Hematopoietic multipotent progenitor cell treated with erythropoietin and hydrocortisone succinate and interleukin-3 and kit ligand, for 6 days (in vitro differentiated cells): ENCODE measurements around the gene TMEM120A.

Source experiments
- DNase-seq: peaks from one replicate; pipeline ENCODE4 v3.0.0-alpha.2; 2015

The TMEM120A gene

DNA sequence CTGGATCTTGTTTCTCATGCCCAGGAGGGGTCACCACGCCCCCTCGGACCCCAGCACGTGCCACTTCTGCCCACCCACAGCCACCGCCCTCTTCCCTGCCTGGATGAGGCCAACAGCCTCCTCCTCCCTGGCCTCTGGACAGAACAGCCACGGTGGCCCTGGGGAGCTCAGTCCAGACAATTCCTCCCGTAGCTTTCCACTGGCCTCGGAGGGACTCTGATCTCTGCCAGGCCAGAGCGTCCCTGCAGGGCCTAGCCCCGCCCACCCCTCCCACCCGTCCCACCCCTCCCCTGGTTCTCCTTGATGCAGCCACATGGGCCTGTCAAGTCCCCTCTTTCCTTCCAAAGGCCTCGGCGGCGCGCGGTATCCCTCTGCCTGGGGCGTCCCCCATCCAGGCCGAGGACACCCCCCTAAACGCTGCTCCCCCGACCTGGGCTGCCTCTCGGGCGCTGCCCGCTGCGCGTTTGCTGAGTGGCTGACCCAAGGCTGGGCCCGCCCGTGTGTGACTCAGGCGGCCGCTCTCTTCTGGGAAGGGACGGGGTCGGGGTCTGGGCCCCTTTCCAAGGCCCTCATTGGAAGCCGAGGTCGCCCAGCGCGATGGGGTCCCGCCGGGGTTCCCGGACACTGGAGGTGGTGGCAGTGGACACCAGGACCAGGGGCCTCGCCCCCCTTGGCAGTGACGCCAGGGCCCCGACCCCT is 557 bp downstream of the TMEM120A start:
- DNase-seq = peak; percentile 57

DNA sequence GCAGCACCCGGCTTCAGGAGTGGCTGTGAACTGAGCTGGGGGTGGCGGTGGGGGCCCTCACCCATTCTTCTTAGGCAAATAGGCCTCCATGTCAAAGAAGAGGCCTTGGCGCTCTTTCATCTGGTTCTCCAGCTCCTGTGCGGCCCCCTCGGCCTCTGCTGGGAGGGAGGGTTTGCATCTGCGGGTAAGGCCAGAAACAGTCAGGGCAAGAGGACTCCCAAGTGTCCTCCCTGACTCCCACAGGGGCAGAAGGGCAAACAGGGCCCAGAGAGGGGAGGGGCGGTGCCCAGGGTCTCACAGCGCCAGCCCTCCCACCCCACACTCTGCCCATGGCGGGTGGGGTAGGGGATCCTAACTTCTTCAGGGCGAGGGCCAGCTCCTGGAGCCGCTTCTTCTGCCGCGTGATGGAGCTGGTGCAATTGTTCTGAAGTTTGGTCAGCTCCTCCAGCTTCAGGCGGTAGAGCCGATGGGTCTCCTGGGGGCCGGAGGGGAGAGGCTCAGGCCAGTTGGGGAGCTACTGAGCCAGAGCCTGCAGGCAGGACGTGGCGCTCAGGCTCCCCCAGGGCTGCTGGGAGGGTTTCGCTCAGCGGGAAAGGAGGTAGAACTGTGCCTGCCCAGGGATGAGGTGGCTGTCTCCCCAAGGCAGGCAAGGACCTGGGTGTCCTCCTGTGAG is 2.2 kb downstream of the TMEM120A start:
- DNase-seq = no peak

- no peak for DNase-seq
These were observed 2.8 kb downstream of the TMEM120A start for GRCh38 chr7:75991531-75992082.

- DNase-seq = no peak
These were observed 4.7 kb downstream of the TMEM120A start for GRCh38 chr7:75989500-75990388.

DNA sequence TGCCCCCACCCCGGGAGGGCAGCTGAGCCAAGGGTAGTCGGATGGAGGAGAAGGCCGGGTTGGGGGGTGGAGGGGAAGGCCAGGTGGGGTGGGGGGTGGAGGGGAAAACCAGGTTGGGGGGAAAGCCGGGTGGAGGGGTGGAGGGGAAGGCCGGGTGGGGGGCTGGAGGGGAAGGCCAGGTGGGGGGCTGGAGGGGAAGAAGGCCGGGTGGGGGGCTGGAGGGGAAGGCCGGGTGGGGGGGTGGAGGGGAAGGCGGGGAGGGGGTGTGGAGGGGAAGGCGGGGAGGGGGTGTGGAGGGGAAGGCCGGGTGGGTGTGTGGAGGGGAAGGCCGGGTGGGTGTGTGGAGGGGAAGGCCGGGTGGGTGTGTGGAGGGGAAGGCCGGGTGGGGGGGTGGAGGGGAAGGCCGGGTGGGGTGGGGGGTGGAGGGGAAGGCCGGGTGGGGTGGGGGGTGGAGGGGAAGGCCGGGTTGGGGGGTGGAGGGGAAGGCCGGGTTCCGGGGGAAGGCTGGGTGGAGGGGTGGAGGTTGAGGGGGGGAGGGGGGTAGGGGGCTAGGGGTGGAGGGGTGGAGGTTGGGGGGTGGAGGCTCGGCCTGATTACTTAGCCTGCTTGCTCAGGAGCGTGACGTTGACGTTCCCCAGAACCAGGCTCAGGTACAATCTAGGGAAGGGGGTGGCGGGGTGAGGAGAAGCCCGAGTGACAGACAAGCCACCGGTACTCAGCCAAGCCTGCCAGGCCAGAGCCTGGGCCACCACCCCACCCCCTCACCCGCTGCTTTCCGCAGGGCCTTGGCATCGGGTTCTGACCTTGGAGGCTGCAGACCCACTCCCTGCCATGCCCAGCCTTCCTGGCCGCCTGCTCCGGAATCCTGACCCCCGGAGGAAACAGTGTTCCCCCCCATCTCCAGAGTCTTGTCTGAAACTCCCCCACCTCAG is 5.6 kb downstream of the TMEM120A start:
- no peak for DNase-seq

DNA sequence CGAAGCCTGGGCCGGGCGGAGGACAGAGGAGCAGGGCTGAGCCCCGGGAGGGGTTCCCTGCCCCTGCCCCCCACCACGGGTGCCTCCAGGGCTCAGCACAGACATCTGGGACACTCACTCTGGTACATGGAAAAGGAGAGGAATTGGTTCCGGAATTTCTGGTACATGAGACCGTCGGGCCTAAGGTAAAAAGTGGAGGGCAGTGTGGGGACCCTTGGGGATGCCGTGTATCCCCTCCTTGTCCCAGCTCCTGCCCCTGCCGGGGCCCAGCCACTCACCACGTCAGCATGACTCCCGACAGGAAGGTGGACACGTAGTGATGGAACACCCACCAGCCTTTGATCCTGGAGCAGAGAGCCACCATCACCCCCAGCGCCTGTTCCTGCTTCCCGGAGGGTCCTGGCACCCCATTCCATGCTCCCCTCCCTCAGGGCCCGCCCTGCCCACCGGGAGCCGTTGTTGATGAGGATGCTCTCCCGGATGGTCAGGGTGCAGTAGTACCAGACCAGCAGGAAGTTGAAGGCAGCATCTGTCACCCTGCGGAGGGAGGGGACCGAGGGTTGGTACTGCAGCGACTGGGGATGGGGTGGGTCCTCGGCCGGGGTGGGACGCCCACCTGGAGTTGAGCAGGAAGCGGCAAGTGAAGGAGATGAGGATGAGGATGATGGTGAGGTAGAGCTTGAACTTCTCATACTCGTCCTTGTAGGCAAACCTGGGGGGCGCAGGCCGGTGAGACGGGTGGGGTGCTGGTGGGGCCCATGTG is 6.4 kb downstream of the TMEM120A start:
- DNase-seq = no peak

DNA sequence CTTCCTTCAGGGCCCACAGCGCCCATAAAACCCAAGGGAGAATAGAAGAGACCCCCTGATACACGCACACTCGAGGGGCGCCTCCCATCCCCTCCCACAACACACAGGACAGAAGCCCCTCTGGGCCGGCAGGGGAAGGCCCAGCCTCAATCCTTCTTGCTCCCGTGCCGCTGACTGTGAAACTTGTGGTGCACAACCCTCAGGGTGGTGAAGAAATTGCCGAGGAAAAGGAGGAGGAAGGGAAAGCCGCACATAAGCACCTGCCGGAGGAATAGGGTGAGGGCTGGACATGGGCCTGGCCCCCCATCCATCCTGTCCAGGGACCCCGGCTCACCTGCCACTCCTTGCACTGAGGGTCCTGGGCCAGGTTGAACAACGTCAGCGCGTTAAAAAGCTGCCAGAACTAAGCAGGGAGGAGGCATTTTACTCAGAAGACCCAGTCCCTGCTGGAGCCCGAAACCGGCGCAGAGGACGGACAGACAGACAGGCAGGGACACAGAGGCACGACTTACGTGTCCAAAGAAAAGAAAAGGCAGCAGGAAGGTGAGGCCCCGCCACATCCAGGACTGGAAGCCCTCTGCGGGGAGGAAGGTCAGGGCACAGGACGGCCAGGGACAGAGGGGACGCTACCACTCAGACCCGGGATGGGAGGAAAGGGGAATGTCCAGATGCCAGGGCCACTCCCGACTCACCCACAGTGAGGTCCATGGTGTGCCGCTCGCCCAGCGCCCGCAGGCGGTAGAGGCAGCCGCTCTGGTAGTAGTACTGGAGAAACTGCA is 7.2 kb downstream of the TMEM120A start:
- no peak for DNase-seq

DNA sequence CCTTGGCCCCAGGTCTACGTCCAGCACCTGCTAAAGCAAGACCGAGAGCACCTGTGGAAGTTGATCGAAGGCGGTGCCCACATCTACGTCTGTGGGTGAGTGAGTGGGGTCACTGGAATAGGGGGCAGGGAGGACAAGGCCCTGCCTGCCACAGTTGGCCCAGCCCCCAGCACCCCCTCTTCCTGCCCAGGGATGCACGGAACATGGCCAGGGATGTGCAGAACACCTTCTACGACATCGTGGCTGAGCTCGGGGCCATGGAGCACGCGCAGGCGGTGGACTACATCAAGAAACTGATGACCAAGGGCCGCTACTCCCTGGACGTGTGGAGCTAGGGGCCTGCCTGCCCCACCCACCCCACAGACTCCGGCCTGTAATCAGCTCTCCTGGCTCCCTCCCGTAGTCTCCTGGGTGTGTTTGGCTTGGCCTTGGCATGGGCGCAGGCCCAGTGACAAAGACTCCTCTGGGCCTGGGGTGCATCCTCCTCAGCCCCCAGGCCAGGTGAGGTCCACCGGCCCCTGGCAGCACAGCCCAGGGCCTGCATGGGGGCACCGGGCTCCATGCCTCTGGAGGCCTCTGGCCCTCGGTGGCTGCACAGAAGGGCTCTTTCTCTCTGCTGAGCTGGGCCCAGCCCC is 8.1 kb downstream of the TMEM120A start:
- DNase-seq = no peak

GRCh38 chr7:75985518-75986146 is 8.8 kb downstream of the TMEM120A start:
- peak; percentile 32 for DNase-seq

GRCh38 chr7:75985009-75985517 is 9.3 kb downstream of the TMEM120A start:
- no peak for DNase-seq

DNA sequence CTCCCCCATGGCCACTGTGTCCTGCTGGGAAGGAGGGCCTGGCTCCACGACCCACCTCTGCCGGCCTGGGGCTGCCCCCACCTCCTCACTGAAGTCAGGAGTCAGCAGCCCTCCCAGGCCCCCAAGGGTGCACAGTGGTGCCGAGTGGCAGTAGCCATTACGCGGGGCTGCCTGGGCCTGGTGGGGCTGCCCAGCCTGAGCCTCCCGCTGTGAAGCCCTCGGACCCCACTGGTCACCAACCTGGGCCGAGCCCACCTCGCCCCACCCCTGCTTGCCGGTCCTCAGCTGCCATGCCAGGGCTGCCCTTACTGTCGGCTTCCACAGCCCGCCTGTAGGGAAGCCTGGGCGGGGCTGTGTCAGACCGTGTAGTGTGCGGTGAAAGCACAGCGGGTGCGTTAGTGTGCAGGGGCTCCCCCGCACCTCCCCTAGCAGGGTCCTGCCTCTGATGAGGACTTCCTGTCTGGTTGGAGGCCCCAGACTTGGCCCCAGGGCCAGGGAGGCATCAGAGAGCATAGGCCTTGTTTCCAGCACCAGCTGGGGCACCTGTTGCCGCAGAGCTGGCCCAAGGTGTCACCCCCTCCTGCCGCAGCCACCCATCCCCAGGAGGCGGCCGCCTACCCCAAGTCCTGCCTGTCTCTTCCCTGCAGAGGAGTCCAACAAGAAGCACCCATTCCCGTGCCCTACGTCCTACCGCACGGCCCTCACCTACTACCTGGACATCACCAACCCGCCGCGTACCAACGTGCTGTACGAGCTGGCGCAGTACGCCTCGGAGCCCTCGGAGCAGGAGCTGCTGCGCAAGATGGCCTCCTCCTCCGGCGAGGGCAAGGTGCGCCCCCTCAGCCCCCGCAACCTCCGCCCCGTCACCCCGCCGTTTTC is 10.0 kb downstream of the TMEM120A start:
- no peak for DNase-seq

GRCh38 chr7:75983471-75984129 is 10.8 kb downstream of the TMEM120A start:
- no peak for DNase-seq

GRCh38 chr7:75982306-75983064 is 11.9 kb downstream of the TMEM120A start:
- no peak for DNase-seq

DNA sequence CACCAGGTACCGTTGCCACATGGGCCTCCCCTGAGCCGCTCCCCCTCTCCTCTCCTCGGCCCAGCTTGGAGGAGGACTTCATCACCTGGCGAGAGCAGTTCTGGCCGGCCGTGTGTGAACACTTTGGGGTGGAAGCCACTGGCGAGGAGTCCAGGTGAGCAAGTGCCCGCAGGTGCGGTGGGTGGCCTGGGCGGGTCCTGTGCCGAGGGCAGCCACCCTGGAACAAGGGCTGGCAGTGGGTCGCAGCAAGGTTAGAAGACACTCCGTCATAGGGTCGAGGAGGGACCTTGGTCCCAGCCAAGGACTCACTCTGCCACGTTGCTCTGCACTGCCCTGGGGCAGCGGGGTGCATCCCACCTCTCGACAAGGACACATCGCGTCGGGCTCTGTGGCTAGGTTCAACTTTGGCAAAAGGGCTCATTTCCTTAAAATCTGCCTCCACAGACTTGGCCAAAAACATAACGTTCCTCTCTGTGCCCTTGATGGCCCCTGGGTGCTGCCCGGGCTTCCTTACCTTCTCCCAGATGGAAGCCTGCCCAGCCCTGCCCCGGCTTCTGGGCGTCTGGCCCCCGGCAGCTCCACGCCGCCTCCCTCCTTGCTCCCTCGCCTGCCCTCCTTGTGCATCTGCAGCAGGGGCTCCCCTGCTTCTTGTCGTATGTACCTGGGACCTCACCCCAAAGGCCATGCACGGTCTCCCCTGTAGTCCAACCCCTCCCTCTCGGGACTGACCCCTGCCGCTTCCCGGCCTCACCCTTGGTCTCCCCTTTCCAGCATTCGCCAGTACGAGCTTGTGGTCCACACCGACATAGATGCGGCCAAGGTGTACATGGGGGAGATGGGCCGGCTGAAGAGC is 12.7 kb downstream of the TMEM120A start:
- no peak for DNase-seq

DNA sequence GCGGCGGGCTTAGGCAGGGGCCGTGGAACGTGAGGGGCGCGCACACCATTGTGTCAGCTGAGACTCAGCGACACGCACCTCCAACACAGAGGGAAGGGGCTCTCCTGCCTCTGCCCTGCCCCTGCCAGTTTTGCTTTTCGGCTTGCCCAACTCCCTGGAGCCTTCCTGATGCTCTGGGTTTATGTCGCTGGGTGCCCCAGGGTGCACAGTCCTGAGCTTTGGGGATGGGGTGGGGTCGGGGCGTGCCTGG is 13.3 kb downstream of the TMEM120A start:
- DNase-seq = no peak
